NCI-H128 (cell line): ENCODE measurements around the gene EIF4E2.
"Not testable (repeated sequence)": the region's sequence is repeated elsewhere in the genome, so short reads cannot be mapped to it uniquely, and the experiment has no call there.

Experiments used
- DNase-seq: peaks from one replicate; lab custom pipeline; 2025; ENCODE audit not compliant: unreplicated experiment; lab: John Stamatoyannopoulos, UW

Gene EIF4E2

DNA sequence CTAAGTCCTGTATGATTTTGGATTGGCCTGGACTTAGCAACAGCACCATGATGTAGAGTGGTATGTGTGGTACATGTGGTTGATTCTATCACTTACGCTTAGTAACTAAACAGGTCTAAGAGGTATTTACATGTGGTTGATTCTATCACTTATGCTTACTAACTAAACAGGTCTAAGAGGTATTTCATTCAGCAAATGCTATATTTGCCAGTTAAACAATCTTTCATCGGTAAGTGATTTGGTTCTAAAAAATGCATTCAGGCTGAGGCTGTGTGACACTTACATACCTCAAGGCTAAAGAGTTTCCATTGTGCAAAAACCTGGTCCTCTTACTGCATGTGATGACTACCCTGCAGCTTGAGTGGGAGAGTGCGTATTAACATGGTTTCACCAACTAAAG lies 13.1 kb downstream of the EIF4E2 start:
- no peak for DNase-seq

DNA sequence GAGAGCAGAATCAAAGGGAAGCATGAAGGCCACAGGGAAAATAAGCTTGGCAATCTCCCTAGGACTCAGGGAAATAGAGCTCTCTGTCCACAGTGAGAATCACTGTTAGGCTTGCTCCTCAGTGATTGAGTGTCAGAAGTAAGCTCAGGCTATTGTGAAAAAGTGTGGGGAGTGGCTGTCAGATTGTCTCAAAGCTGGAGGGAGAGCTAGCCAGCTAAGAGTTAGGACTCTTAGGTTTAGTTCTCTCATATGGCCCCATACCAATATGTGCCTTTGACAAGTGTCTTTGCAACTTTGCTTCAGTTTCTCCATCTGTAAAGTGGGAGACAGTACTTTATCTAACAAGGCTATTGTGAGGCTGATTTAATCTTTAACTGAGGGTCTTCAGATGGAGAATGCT lies 17.2 kb downstream of the EIF4E2 start:
- DNase-seq, result no peak

DNA sequence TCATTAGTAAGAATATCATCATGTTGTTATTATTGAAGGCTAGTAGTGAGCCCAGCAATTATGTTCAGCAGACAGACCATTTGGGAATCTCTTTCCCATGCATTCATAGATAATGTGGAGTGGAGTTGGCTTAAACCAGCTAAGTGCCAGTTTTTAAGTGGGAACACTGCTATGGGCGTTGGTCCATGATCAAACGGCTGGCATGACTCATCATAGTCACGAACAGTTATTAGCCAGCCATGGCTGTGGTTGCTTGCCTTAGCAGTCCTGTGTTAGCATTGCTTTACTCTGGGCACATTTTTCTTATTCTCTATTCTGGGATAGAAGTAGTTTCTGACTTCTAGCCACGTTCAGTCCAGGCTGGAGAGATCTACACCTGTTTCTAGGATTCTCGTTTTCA lies 17.7 kb downstream of the EIF4E2 start:
- DNase-seq, result no peak

DNA sequence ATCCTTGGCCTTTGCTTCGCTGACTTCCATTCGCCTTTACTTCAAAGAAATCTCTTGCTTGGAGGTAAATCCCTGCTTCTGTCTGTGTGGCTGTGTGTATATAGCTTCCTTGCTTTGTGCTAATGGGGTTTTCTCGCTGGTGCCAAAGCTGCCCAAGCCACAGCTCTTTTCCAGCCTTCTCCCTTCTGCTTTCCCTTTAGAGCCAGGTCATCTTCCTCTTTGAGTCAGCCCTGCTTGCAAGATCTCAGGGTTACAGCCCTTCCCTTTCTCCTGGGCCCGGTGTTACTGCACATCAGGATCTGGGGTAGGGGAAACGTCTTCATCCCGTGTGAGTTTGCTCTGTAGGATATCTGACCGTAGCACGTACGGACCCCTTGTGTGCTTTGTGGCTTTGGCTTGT lies 19.1 kb downstream of the EIF4E2 start:
- DNase-seq, result no peak

DNA sequence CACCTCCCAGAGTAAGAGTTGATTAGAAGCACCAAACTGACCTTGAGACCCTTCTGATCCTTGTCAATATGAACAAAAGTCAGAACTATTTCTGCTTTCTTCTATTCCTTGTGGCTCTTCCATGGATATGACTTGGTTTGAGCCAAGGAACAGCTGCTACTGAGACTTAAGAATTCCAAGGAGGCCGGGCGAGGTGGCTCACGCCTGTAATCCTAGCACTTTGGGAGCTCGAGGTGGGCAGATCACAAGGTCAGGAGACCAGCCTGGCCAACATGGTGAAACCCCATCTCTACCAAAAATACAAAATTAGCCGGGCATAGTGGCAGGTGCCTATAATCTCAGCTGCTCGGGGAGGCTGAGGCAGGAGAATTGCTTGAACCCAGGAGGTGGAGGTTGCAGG lies 20.0 kb downstream of the EIF4E2 start:
- not testable (repeated sequence) for DNase-seq

DNA sequence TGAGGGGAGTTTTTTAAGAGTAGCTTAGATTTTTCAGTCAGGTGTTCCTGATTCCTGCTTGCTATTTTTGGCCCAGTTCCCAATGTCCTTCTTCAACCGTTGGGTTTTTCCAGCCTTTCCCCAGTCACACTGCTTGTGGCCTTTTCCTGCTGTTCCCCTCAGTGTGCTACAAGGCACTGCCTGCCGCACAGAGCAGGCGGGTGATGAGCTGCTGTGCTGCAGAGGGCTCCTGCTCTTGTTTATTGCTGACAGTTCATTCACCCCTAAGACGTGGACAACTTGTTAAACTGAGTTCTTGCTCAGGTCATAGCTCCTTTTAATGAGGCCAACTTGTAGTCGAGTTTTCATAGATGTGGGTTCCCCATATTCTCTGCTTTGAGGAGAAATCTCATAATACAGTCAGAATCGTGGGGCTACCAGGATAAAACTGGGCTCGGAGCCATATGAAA lies 20.6 kb downstream of the EIF4E2 start:
- no peak for DNase-seq

DNA sequence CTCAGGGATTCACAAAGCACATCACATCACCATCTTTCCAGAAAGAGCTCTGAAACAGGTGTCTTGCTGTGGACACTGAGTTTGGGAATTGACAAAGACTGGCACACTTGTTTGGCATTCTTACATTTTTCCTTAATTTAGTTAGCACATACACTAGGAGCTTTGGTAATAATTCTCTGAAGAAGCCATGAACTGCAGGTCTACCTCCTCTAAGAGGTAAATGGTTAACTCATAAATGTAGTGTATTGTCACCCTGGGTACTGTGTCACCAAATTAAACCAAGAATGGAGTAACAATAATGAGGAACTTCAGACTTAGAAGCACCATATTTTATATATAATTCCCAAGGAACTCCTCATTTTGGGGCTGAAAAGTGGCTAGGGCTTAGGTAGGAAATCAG lies 22.6 kb downstream of the EIF4E2 start:
- DNase-seq, result no peak

DNA sequence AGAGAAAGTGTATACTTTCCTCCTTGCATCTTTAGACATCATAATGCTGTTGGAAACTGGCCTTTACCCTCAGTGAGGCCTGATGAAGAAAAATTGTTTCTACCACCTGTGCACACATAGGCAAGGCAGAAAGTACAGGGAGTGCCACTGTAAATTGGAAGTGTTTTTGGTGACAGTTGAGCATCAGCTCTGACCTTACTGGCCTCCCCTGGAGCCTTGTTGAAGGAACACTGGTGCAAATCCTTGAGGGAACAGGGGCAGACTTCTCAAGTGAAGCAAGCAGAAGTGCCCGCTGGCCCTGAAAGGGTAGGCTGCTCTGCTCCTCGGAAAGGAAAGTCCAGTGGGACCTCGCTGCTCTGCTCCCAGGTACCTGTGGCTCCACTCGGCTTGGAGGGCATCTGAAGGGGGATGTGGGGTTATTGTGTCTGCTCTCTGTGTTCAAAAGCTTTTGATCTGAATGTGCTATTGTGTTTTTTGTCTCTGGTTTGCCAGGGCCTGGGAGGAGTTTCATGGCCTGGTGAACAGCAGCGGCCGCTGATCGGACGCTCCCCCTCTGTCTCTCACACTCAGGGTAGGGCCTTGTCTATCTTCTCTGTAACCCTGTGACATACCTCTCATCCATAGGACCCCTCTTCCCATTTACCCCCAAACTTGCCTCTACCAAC lies 23.4 kb downstream of the EIF4E2 start:
- no peak for DNase-seq

DNA sequence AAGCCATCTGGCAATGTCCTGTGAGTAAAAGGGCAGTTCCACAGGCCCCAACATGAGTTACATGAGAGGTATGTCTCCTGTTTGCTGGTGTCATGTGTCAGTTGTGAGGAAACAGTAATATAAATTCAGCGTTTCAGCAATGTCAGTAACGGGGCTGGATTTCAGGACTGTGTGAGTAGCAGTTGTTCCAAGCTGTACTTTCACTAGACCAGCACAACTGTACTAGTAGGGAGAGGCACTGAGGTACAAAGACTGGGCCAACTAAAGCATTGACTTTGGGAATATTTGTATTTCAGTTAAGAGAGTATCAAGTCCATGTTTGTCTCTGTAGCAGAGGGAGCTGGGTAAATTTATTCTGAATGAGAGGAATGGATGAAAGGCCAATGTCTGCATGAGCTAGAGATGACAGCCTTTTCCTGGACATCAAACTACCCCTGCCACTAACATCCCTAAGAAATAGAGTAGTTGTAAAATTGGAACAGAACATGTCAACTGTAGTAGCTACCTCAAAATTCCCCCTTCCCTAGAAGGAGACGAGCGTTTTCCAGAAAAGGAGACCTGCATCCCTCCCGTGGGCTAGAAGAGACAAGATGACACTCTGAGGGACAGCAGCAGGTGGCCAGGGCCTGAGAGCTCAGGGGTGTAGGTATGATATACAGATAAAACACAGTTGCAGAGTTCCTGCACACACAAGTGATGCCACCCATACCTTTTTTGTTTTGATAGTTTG lies 24.4 kb downstream of the EIF4E2 start:
- DNase-seq, result no peak

DNA sequence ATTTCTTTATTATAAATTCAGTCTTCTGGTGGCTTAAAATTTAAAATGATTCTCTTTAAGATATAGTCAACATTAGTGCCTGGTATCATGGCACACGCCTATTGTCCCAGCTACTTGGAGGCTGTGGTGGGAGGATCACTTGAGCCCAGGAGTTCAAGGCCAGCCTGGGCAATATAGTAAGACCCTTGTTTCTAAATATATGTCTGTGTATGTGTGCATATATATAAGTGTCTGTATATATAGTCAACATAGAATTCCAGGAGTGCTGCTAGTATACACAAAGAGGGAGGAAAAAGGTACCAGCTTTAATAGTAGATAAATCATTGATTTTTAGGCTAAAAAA lies 24.9 kb downstream of the EIF4E2 start:
- DNase-seq, result no peak

DNA sequence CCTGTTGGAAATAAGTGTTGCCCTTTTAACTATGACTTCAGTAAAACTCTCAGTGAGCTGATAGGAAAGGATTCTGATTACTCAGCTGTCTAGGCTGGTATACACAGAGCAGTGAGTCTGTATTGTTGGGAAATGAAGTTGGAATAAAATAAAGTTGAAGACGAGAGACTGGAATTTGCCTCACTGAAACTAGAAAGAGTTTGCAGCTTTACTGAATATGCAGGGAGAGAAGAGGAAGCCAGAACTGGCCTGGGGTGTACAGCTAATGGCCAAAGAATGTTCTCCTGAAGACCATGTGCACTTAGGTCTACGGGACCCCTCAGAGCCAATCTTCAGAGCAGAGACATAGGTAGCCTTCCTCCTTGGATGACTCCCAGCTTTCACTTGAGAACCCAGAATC lies 26.5 kb downstream of the EIF4E2 start:
- no peak for DNase-seq

DNA sequence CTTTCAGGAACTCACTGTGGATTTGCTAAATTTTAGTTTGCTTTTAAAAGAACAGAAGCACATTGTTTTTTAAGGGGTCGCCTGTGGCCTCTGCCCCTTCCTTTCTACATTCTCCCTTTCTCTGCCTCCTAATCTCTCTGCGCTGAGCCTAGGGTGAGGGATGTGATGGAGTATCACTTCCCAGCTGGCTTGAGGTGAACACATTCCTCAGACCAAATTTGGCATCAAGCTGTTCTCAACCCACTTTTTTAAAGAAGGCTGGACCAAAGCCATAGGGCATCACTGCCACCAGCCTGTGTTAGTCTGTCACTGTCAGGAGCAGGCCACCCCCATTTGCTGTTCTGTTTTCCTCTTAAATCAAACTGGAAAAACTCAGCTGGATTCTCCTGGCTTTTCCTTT lies 27.4 kb downstream of the EIF4E2 start:
- no peak for DNase-seq

DNA sequence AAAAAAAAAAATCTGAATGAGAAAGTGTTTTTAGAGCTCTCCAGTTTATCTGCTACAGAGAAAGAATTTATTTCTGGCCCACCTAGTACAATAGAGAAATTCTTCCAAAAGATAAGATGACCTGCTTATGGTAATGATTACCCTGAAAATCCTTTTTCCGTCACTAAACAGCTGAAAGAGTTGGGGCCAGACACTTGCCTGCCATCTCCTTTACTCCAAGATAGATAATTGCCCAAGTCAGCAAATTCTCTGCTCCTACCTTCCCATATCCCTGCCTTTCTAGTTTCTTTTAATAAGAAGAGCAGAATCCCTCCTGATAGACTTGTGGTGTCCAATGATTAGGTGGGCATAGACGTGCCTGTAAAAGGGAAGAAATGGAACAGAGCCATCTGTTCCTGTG lies 28.1 kb downstream of the EIF4E2 start:
- DNase-seq, result no peak

DNA sequence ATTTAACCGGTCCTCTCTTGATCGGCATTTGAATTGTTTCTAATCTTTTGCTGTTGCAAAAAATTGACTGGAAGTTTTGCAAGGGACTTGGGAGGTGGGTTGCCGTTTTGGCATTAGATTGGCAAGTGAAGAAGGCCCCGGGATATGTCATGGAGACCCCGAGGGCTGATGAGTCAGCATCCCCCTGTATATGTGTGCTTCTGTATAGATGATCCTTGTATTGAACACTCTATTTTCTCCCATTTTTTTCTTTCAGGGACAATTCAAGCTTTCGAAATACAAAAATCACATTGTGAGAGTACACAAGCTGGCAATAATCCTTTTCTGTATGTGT lies 30.1 kb downstream of the EIF4E2 start:
- no peak for DNase-seq

DNA sequence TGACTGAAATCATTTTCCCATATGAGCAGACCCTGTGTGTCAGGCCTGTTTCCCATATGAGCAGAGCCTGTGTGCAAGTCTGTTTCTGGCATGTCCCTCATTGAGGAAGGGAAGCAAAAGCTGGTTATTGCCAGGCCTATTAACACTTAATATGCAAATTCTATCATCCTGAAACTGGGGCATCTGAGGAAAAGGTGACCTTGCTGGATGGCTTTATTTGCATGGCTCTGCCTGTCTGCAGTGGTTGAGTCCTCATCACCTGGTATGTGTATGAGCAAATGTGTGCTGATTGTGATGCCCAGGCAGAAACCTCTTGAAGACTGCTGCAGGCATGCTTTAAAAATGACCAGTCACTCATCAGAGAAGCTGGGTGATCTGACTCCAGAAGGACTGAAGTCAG lies 31.2 kb downstream of the EIF4E2 start:
- no peak for DNase-seq

DNA sequence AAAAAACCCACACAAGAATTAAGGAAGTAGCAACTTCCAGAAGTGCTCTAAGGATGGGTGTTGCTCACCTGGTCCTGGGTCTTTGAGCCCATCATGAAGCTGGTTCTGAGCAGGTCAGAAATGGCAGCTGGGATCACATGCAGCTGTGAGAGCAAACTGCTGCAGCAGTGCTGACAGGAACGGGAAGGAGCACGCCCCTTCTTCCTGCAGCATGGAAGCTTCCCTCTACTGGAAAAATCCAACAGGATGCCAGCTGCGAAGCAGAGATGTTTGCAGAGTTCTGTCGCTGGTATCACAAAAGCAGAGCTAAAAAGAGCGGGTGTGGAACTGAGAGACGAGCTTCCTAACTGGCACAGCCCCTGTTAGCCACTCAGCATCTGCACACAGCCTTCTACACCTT lies 33.7 kb downstream of the EIF4E2 start:
- DNase-seq, result no peak

DNA sequence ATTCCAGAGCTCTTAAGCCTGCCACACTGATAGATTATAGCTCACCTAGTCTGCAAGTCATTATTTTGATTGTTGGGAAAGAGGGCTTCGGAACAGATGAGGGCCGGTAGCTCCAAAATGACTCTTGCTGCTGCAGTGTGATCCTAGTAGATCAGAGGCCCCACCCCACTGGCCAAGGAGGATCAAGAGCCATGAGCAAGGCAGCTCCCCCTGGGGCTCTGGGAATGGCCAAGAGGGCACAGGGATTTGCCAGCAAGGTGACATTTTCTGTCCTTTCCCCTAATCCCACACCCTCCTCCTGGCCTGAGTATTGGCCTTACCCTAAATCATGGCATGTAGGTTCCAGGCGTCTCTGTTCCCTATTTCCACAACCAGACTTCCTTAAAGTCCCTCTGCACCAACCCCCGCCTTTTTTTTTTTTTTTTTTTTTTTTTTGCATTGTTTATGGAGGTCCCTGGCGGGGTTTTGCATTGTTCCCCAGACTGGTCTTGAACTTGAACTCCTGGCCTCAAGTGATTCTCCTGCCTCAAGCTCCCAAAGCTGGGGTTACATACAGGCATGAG lies 36.5 kb downstream of the EIF4E2 start:
- DNase-seq, result no peak

DNA sequence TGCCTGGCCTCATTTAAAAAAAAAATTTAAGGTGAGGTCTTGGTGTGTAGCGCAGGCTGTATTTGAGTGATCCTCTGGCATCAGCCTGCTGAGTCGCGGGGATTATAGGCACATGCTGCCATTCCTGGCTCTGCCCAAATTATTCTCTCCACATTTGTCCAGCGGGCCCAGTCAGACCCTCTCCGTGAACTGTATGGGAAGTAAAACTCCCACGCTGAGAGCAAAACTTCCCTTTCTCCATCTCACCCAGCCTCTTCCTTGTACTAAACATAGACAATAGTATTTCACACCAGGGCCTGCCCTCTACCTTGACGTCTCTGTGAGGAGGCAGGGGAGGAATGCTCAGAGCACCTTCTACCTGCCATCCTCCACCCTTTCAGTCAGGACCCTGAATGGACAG lies 37.0 kb downstream of the EIF4E2 start:
- DNase-seq, result no peak

DNA sequence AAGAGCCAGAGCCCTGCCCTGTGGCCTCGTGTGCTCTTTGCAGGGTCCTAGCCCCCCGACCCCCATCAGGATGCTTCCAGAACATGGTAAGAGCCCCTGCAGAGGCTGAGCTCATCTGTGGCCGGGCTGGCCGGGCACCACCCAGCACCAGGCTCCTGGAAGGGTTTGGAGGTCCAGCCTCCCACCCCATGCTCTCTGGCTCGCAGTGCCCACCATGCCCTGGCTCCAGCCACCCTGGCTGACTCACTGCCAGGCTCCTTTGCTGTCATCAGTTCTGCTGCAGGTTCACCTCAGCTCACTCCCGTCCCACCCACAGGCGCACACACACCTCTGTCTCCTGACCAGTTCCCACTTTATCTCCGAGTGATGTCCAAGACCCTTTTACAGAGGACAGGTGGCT lies 37.5 kb downstream of the EIF4E2 start:
- no peak for DNase-seq

DNA sequence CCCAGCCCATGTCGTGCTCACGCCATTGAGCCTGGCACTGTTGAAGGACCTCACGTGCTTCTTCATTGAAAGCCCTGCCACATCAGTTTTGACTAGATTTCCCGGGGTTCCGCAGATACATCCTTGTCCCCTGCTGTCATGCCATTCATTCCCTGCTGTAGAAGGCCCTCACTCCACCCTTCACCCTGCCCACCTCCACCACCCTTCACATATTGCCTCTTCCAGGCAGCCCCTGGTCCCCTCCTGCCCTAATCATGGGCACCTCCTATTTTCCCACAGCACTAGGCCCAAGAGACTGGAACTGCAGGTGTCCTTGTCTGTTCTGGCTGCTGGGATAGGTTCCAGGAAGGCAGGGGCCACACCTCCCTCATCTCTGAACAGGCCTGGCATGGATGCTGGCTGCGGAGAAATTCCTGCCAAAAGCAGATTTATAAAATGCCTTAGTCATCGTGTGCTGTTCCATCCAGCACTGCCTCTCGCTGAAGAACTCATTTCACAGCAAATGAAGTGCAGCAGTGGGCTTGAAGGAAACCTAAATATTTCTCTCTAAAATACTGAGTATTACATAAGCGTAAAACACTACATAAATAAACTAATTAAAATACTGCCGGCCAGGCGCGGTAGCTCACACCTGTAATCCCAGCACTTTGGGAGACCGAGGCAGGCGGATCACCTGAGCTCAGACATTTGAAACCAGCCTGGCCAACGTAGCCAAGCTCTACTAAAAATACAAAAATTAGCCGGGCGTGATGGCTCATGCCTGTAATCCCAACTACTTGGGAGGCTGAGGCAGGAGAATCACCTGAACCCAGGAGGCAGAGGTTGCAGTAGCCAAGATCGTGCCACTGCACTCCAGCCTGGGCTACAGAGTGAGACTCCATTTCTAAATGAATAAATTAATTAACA lies 38.4 kb downstream of the EIF4E2 start:
- DNase-seq, result no peak

DNA sequence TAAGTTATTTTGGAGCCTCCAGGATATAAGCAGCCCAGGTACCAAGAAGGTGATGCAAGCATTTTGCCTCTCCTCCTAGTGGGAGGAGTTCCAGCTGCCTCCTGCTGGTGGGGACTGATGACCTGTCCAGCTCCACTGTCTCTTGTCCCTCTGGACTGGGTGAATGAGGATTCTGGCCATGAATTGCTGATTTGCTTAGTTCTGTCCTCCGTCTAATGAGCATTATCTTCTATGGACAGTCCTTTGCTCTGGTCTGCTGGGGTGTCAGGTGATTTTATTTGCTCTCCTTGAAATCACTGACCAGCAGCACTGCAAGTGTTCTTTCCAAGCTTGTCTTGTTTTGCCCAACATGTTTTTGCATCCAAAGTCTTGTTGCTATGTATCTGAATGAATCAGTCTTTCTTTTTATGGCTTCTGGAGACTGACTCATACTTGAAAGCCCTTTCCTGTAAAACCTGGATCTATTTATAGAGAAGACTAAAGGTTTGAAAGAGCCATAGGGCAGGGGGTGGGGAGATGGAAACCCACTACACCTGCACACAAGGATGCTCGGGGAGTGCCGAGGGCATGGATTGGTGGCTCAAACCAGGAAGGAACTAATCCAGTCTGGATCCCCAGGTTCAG lies 42.4 kb downstream of the EIF4E2 start:
- DNase-seq, result no peak
